Osteocyte (in vitro differentiated cells): ENCODE data around the gene VPS8. TPM values are rescaled to one million over a fixed set of nuclear protein-coding genes. Genes with fewer than 3 reads are reported as not detected.

Experiments used
- DNase-seq: peaks from one replicate; pipeline ENCODE4 v3.0.0; 2021; ENCODE audit warnings: mixed read lengths; ENCODE audit not compliant: unreplicated experiment; ENCODE audit errors: extremely low spot score
- H3K27ac Mint-ChIP-seq: one replicate; pipeline ENCODE4 v1.8.0; 2021; ENCODE audit warnings: mild to moderate bottlenecking, mixed read lengths; ENCODE audit not compliant: unreplicated experiment
- H3K27me3 Mint-ChIP-seq: one replicate; pipeline ENCODE4 v1.8.0; 2021; ENCODE audit warnings: mixed read lengths; ENCODE audit not compliant: unreplicated experiment
- H3K36me3 Mint-ChIP-seq: one replicate; pipeline ENCODE4 v1.8.0; 2021; ENCODE audit warnings: mixed read lengths; ENCODE audit not compliant: unreplicated experiment
- H3K4me1 Mint-ChIP-seq: one replicate; pipeline ENCODE4 v1.8.0; 2021; ENCODE audit warnings: mixed read lengths; ENCODE audit not compliant: unreplicated experiment
- H3K4me3 Mint-ChIP-seq: one replicate; pipeline ENCODE4 v1.8.0; 2021; ENCODE audit warnings: mild to moderate bottlenecking, moderate library complexity, mixed read lengths; ENCODE audit not compliant: unreplicated experiment
- H3K9me3 Mint-ChIP-seq: one replicate; pipeline ENCODE4 v1.8.0; 2021; ENCODE audit warnings: mixed read lengths; ENCODE audit not compliant: unreplicated experiment
- total RNA-seq: library from RNA; stranded (reverse); gene quantifications from 2 replicates; pipeline ENCODE4 v1.2.1, GENCODE V29; 2021
- TF ChIP-seq, protein P1 (sequence below): fragments of 200-600 bp; sonication (generic); IDR thresholded peaks from 2 replicates; pipeline ENCODE4 v1.5.0; 2021; ENCODE audit warnings: antibody characterized with exemption, mild to moderate bottlenecking, moderate library complexity

VPS8 gene
- total RNA-seq, 1 donor from 2014 or later = 53.5 TPM

DNA sequence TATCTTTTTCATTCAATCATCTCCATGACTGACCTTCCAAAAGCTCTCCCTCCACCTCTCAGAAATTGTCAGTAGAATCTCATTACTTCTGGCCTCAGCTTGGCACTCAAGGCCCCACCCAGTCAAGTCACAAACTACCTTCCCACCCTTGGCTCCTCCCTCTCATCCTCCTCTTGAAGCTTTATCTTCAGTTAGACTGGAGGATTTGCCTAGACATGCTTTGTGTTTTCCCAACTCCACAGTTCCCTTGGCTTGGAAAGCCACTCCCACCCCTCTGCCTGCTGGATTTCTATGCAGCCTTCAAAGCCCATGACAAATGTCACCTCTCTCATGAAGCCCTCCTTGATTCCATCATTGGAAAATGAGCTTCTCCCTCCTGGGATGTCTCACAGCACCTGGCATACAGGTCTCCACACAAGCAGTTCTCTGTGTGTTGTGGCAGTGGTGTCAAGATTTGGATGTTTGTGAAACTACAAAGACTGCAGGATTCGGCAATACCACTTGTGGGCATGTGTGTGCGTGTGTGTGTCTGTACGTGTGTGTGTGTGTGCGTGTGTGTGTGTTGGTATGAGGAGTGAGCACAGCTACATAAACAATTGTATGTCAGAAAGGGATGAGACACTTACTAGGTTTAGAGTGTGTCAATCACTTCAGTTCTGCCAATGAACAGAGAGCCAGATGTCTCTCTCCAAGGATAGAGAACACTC, 45.3 kb upstream of the VPS8 start:
- H3K36me3 Mint-ChIP-seq = no peaks in the 10 kb centered on the region
- H3K27me3 Mint-ChIP-seq = peaks cover 23% of the 10 kb centered on the region
- H3K27ac Mint-ChIP-seq = no peak overlapping the region
- TF ChIP-seq, protein P1, sequence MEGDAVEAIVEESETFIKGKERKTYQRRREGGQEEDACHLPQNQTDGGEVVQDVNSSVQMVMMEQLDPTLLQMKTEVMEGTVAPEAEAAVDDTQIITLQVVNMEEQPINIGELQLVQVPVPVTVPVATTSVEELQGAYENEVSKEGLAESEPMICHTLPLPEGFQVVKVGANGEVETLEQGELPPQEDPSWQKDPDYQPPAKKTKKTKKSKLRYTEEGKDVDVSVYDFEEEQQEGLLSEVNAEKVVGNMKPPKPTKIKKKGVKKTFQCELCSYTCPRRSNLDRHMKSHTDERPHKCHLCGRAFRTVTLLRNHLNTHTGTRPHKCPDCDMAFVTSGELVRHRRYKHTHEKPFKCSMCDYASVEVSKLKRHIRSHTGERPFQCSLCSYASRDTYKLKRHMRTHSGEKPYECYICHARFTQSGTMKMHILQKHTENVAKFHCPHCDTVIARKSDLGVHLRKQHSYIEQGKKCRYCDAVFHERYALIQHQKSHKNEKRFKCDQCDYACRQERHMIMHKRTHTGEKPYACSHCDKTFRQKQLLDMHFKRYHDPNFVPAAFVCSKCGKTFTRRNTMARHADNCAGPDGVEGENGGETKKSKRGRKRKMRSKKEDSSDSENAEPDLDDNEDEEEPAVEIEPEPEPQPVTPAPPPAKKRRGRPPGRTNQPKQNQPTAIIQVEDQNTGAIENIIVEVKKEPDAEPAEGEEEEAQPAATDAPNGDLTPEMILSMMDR = no peak
- no peak for DNase-seq
- H3K4me1 Mint-ChIP-seq = peaks cover 25% of the 10 kb centered on the region
- no peak overlapping the region for H3K4me3 Mint-ChIP-seq
- H3K9me3 Mint-ChIP-seq = no peaks in the 10 kb centered on the region

DNA sequence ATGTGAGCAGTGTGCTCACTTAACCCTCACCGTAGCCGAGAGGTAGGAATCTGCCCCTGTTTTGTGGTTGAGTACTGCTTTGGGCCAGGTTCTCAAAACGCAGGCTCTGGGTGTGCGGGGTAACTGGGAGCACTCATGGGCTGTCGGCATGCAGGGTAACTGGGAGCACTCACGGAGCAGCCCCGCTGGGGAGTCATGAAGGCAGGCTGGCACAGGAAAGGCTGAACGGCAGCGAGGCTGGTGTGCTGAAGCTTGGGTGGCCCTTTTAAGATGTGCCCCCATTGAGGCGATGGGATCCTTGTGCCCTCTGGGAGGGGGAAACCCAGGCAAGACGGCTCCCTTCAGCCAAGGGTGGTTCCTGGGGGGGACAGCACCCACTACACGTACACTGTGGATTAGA, 44.6 kb upstream of the VPS8 start:
- H3K4me1 Mint-ChIP-seq = peaks cover 29% of the 10 kb centered on the region
- no peaks in the 10 kb centered on the region for H3K9me3 Mint-ChIP-seq
- H3K27ac Mint-ChIP-seq = no peak overlapping the region
- no peaks in the 10 kb centered on the region for H3K36me3 Mint-ChIP-seq
- TF ChIP-seq, protein P1 = no peak
- no peak overlapping the region for H3K4me3 Mint-ChIP-seq
- H3K27me3 Mint-ChIP-seq = peaks cover 19% of the 10 kb centered on the region
- DNase-seq = no peak

DNA sequence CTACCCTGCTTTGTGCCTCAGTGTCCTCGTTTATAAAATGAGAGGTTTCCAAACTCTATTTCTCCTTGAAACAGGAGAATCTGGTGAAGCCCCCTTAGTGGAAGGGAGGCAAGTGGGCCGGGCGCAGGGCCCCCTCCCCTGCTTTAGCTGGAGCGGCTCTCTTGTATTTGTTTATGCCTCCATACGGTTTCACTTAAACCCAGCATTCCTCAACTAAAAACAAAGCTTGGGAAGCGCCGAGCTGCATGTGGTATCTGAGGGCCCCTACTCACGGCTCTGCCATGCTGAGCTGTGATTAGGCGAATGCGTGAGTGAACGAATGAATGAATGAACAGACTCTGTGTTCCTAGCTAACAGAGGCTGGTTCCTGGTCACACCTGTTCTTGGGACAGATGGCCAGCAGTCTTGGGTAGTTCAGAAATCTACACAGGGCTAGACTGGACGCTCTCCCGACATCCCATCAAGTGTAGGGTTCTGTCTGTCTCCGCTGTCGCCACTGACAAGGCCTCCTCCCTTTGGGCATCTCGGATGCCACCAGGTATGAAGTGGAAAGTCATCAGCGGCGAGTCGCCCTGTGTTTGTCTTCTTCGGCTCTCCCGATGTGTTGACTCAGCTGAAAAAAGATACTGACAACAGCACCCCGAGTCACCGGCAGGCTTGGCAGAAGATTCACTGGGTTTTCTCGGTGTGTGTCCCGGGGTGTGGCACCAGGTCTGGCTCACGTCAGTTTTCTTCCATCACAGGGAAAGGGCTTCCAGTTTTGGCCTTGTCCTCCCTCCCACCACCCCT, 42.4 kb upstream of the VPS8 start:
- H3K27me3 Mint-ChIP-seq = peaks cover 15% of the 10 kb centered on the region
- no peak overlapping the region for H3K4me3 Mint-ChIP-seq
- no peaks in the 10 kb centered on the region for H3K36me3 Mint-ChIP-seq
- no peak overlapping the region for H3K27ac Mint-ChIP-seq
- DNase-seq = no peak
- TF ChIP-seq, protein P1 = no peak
- H3K4me1 Mint-ChIP-seq = peaks cover 29% of the 10 kb centered on the region
- no peaks in the 10 kb centered on the region for H3K9me3 Mint-ChIP-seq

DNA sequence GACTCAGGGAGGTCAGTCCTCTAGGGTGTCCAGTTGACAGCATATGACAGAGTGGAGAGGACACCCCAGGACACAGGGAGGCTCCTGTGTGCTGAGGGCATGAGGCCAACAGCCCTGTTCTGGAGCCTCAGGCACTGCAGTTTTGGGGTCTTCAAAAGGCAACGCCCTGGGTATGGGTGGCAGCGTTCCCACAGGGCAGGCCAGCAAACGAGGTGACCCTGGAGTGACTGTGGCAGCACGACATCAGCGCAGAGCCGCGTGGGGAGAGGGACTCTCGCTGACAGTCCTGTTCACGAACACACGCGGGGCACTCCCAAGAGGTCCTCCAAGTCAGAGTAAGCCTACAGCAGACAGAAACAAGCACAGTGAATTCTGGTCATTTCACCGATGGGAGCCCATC, 41.4 kb upstream of the VPS8 start:
- TF ChIP-seq, protein P1 = no peak
- no peak for DNase-seq
- H3K4me1 Mint-ChIP-seq = peaks cover 29% of the 10 kb centered on the region
- H3K4me3 Mint-ChIP-seq = no peak overlapping the region
- H3K36me3 Mint-ChIP-seq = no peaks in the 10 kb centered on the region
- no peaks in the 10 kb centered on the region for H3K9me3 Mint-ChIP-seq
- peaks cover 16% of the 10 kb centered on the region for H3K27me3 Mint-ChIP-seq
- no peak overlapping the region for H3K27ac Mint-ChIP-seq
